Liver (tissue), 9 donors: ENCODE data around the gene FAT2. TPM values are rescaled to one million over a fixed set of nuclear protein-coding genes. Genes with fewer than 3 reads are reported as not detected.

Source experiments
- DNase-seq: peaks from one replicate; pipeline ENCODE4 v3.0.0-alpha.2; 2017; ENCODE audit warnings: low spot score
- H3K27ac ChIP-seq, 2 donors: one replicate each; pipeline ENCODE4 v1.7.0; 2013; ENCODE audit warnings: inconsistent platforms in 2 of 2, low read length in 2 of 2, control low read depth in 1 of 2, low read depth in 1 of 2, mild to moderate bottlenecking in 1 of 2
- H3K27me3 ChIP-seq, 4 donors: one replicate each; pipeline versions ENCODE4 v1.6.1 to v1.7.0; 2013; ENCODE audit warnings: low read length in 3 of 4, inconsistent platforms in 1 of 4, mild to moderate bottlenecking in 1 of 4, moderate library complexity in 1 of 4; ENCODE audit not compliant: control insufficient read depth in 4 of 4, insufficient read depth in 4 of 4
- H3K36me3 ChIP-seq, 4 donors: one replicate each; pipeline versions ENCODE4 v1.6.1 to v1.7.0; 2013; ENCODE audit warnings: low read length in 3 of 4, mild to moderate bottlenecking in 3 of 4, low read depth in 1 of 4, moderate library complexity in 1 of 4; ENCODE audit not compliant: control insufficient read depth in 4 of 4, insufficient read depth in 3 of 4
- H3K4me1 ChIP-seq, 4 donors: one replicate each; pipeline versions ENCODE4 v1.6.1 to v1.7.0; 2013; ENCODE audit warnings: low read length in 3 of 4, mild to moderate bottlenecking in 3 of 4, moderate library complexity in 1 of 4; ENCODE audit not compliant: control insufficient read depth in 4 of 4, insufficient read depth in 4 of 4
- H3K4me3 ChIP-seq, 3 donors: one replicate each; pipeline versions ENCODE4 v1.6.1 to v1.7.0; 2013; ENCODE audit warnings: low read length in 3 of 3, control low read depth in 1 of 3, low read depth in 1 of 3, mild to moderate bottlenecking in 1 of 3
- H3K9ac ChIP-seq, 2 donors: one replicate each; pipeline ENCODE4 v1.7.0; 2013; ENCODE audit warnings: low read length in 2 of 2, mild to moderate bottlenecking in 2 of 2, moderate library complexity in 2 of 2, control low read depth in 1 of 2, low read depth in 1 of 2
- H3K9me3 ChIP-seq, 4 donors: one replicate each; pipeline versions ENCODE4 v1.6.1 to v1.7.0; 2013; ENCODE audit warnings: low read length in 3 of 4; ENCODE audit not compliant: control insufficient read depth in 4 of 4
- ATF3 ChIP-seq: IDR thresholded peaks from 2 replicates; pipeline ENCODE4 v1.6.1; 2016; ENCODE audit warnings: antibody characterized with exemption
- CTCF ChIP-seq: fragments of 150-350 bp; IDR thresholded peaks from 2 replicates; pipeline ENCODE4 v1.5.1; 2017; ENCODE audit warnings: improper control_type of control experiment, low read depth, low read length; ENCODE audit not compliant: missing input control
- EGR1 ChIP-seq, 2 donors: IDR thresholded peaks; 2 replicates each; pipeline ENCODE4 v1.6.1; 2016 to 2018; ENCODE audit warnings: antibody characterized with exemption in 2 of 2, low read depth in 2 of 2
- FOXA1 ChIP-seq: IDR thresholded peaks from 2 replicates; pipeline ENCODE4 v1.6.1; 2016; ENCODE audit warnings: antibody characterized with exemption
- FOXA2 ChIP-seq: IDR thresholded peaks from 2 replicates; pipeline ENCODE4 v1.6.1; 2016; ENCODE audit warnings: antibody characterized with exemption
- GABPA ChIP-seq, 2 donors: IDR thresholded peaks in 1 of 2; conservative IDR thresholded peaks in 1 of 2; 2 replicates each; pipeline ENCODE4 v1.6.1; 2016; ENCODE audit warnings: antibody characterized with exemption in 2 of 2, mild to moderate bottlenecking in 1 of 2, moderate library complexity in 1 of 2
- HNF4A ChIP-seq, 2 donors: conservative IDR thresholded peaks; 2 replicates each; pipeline ENCODE4 v1.6.1; 2016; ENCODE audit warnings: antibody characterized with exemption in 2 of 2, mild to moderate bottlenecking in 2 of 2
- HNF4G ChIP-seq: IDR thresholded peaks from 2 replicates; pipeline ENCODE4 v1.6.1; 2016; ENCODE audit warnings: antibody characterized with exemption
- JUND ChIP-seq, 2 donors: IDR thresholded peaks; 2 replicates each; pipeline ENCODE4 v1.6.1; 2016; ENCODE audit warnings: antibody characterized with exemption in 2 of 2
- NR2F2 ChIP-seq: IDR thresholded peaks from 2 replicates; pipeline ENCODE4 v1.6.1; 2016; ENCODE audit warnings: antibody characterized with exemption
- RAD21 ChIP-seq, 2 donors: IDR thresholded peaks; 2 replicates each; pipeline ENCODE4 v1.6.1; 2016; ENCODE audit warnings: antibody characterized with exemption in 2 of 2, mild to moderate bottlenecking in 2 of 2
- RXRA ChIP-seq, 2 donors: IDR thresholded peaks; 2 replicates each; pipeline ENCODE4 v1.6.1; 2017 to 2018; ENCODE audit warnings: antibody characterized with exemption in 2 of 2, mild to moderate bottlenecking in 1 of 2
- SP1 ChIP-seq: IDR thresholded peaks from 2 replicates; pipeline ENCODE4 v1.6.1; 2018; ENCODE audit warnings: antibody characterized with exemption, mild to moderate bottlenecking
- TAF1 ChIP-seq: conservative IDR thresholded peaks from 2 replicates; pipeline ENCODE4 v1.6.1; 2016; ENCODE audit warnings: antibody characterized with exemption, mild to moderate bottlenecking
- YY1 ChIP-seq: IDR thresholded peaks from 2 replicates; pipeline ENCODE4 v1.6.1; 2016; ENCODE audit warnings: antibody characterized with exemption, mild to moderate bottlenecking
- ZBTB33 ChIP-seq: IDR thresholded peaks from 2 replicates; pipeline ENCODE4 v1.6.1; 2016; ENCODE audit warnings: antibody characterized with exemption
- WGBS: extraction: QIAGEN DNeasy Blood & Tissue Kit; methylation state at CpG from one replicate; pipeline ENCODE4 v1.1.7; 2013; 5-methylcytosine and 5-hydroxymethylcytosine counted together
- polyA plus RNA-seq, 2 donors: library from polyadenylated mRNA; stranded (reverse) in 1 of 2; unstranded in 1 of 2; fragments of 200-250 nt in 1 of 2; fragments of >200 nt in 1 of 2; fragmentation: Nextera tagmentation in 1 of 2; extraction: Ambion mirVana in 1 of 2; gene quantifications; one replicate each; pipeline versions ENCODE4 v1.2.1 to v1.2.3, GENCODE V29; 2013 to 2015
- total RNA-seq, 2 donors: library from RNA; depleted of rRNA; stranded (reverse); fragments of >200 nt; gene quantifications; one replicate each; pipeline ENCODE4 v1.2.3, GENCODE V29; 2014
- donor health status: healthy.
- donor health status: healthy.
- donor health status: healthy.
- donor health status: healthy.
- donor health status: healthy.

The FAT2 gene
- total and polyA plus RNA-seq, 4 donors, result under 0.01 to 0.07 TPM; not detected in 2

GRCh38 chr5:151549713-151550112 is 41.4 kb downstream of the FAT2 start:
- H3K4me1 ChIP-seq, result no peaks in the 10 kb centered on the region
- WGBS, result 80% methylated on average over 2 of the region's 2 CpGs
- H3K36me3 ChIP-seq, result no peaks in the 10 kb centered on the region
- H3K9ac ChIP-seq, result no peak overlapping the region
- TF ChIP-seq RAD21 (IDR thresholded peaks at IDR 0.05) (no peak), NR2F2 (no peak), FOXA1 (no peak)
- H3K4me3 ChIP-seq, result no peak overlapping the region
- no peak for DNase-seq
- no peaks in the 10 kb centered on the region for H3K27me3 ChIP-seq
- H3K9me3 ChIP-seq, result no peaks in the 10 kb centered on the region
- H3K27ac ChIP-seq, result no peak overlapping the region

GRCh38 chr5:151547364-151547763 is 43.8 kb downstream of the FAT2 start:
- TF ChIP-seq JUND (IDR thresholded peaks at IDR 0.05) (no peak), ATF3 (no peak), RXRA (IDR thresholded peaks at IDR 0.05) (no peak), GABPA (IDR thresholded peaks at IDR 0.05 in 1 of 2, conservative IDR thresholded peaks at IDR 0.05 in 1 of 2) (no peak), CTCF (no peak), HNF4G (no peak), SP1 (no peak), FOXA2 (no peak), ZBTB33 (no peak), HNF4A (conservative IDR thresholded peaks at IDR 0.05) (no peak), YY1 (no peak), NR2F2 (no peak)
- 81% methylated on average over 4 of the region's 4 CpGs for WGBS
- H3K9me3 ChIP-seq, result no peaks in the 10 kb centered on the region
- H3K27ac ChIP-seq, result no peak overlapping the region
- H3K4me1 ChIP-seq, result no peaks in the 10 kb centered on the region
- H3K27me3 ChIP-seq, result no peaks in the 10 kb centered on the region
- no peak overlapping the region for H3K4me3 ChIP-seq
- no peak for DNase-seq
- H3K9ac ChIP-seq, result no peak overlapping the region
- H3K36me3 ChIP-seq, result no peaks in the 10 kb centered on the region

- no peak overlapping the region for H3K4me3 ChIP-seq
- 86% methylated on average over 2 of the region's 2 CpGs for WGBS
These were observed 49.6 kb downstream of the FAT2 start for GRCh38 chr5:151541571-151541970.

More at GRCh38 chr5:151541571-151541970, 49.6 kb downstream of the FAT2 start:
- no peak for TF ChIP-seq YY1
- TF ChIP-seq HNF4G, result no peak
- no peak for TF ChIP-seq ATF3
- TF ChIP-seq FOXA1, result no peak
- no peak for TF ChIP-seq CTCF
- TF ChIP-seq EGR1 (IDR thresholded peaks at IDR 0.05; ENCODE audit: low read depth in 2 of 2), result no peak
- no peak for TF ChIP-seq TAF1
- no peak for TF ChIP-seq FOXA2
- Histone ChIP-seq H3K9ac (no peak overlapping the region), H3K36me3 (no peaks in the 10 kb centered on the region), H3K27me3 (no peaks in the 10 kb centered on the region), H3K27ac (no peak overlapping the region), H3K9me3 (no peaks in the 10 kb centered on the region), H3K4me1 (no peaks in the 10 kb centered on the region)
- no peak for DNase-seq
